MCF 10A (cell line): ENCODE data around the gene DND1. TPM values are rescaled to one million over a fixed set of nuclear protein-coding genes. Genes with fewer than 3 reads are reported as not detected.
"Not testable (repeated sequence)": the region's sequence is repeated elsewhere in the genome, so short reads cannot be mapped to it uniquely, and the experiment has no call there.

Experiments
- BruUV-seq: library from RNA; stranded (reverse); fragments of 400-500 nt; replicated peaks from 2 replicates; lab custom pipeline; 2021; lab: Mats Ljungman, UMichigan
- CTCF ChIA-PET: fragments of 300-600 bp; sonication (Branson Sonifier 250); formaldehyde crosslinking; extraction: SDS; loops from one replicate; lab custom pipeline; 2021; ENCODE audit warnings: antibody characterized with exemption, inconsistent platforms; lab: Yijun Ruan, JAX
- POLR2A ChIA-PET: fragments of 300-600, 350-650 bp; sonication (Branson Sonifier 250); formaldehyde crosslinking; extraction: SDS; loops from one replicate; lab custom pipeline; 2020; ENCODE audit warnings: antibody characterized with exemption, inconsistent platforms; lab: Yijun Ruan, JAX
- DNase-seq: peaks from one replicate; pipeline ENCODE4 v3.0.0-alpha.2; 2018; ENCODE audit not compliant: unreplicated experiment
- H3K27ac Mint-ChIP-seq: one replicate; pipeline ENCODE4 v1.8.0; 2022; ENCODE audit warnings: mild to moderate bottlenecking, low read depth, mixed read lengths; ENCODE audit not compliant: unreplicated experiment
- H3K27me3 Mint-ChIP-seq: one replicate; pipeline ENCODE4 v1.8.0; 2022; ENCODE audit warnings: mixed read lengths; ENCODE audit not compliant: insufficient read depth, unreplicated experiment
- H3K36me3 Mint-ChIP-seq: one replicate; pipeline ENCODE4 v1.8.0; 2022; ENCODE audit warnings: mild to moderate bottlenecking, moderate library complexity, mixed read lengths; ENCODE audit not compliant: insufficient read depth, unreplicated experiment
- H3K4me1 Mint-ChIP-seq: one replicate; pipeline ENCODE4 v1.8.0; 2022; ENCODE audit warnings: mixed read lengths; ENCODE audit not compliant: insufficient read depth, unreplicated experiment
- H3K4me3 Mint-ChIP-seq: one replicate; pipeline ENCODE4 v1.8.0; 2022; ENCODE audit warnings: mild to moderate bottlenecking, moderate library complexity, mixed read lengths; ENCODE audit not compliant: unreplicated experiment
- H3K9me3 Mint-ChIP-seq: one replicate; pipeline ENCODE4 v1.8.0; 2022; ENCODE audit warnings: mixed read lengths; ENCODE audit not compliant: unreplicated experiment
- intact Hi-C: fragments of 100-400 bp; cut with micrococcal nuclease; formaldehyde crosslinking; loops from 2 replicates; pipeline ENCODE4 v1.14.1; 2022
- total RNA-seq: library from RNA; stranded (reverse); gene quantifications from 2 replicates; pipeline ENCODE4 v1.2.3, GENCODE V29; 2022
- TF ChIP-seq, protein P1 (sequence below): fragments of 200-600 bp; IDR thresholded peaks from one replicate; pipeline ENCODE4 v1.8.0; 2022; ENCODE audit warnings: antibody characterized with exemption, mild to moderate bottlenecking; ENCODE audit not compliant: unreplicated experiment

The DND1 gene
- total RNA-seq, 1 experiment from 2014 or later, result 4.3 TPM

- H3K27me3 Mint-ChIP-seq, result no peaks in the 10 kb centered on the region
- H3K27ac Mint-ChIP-seq, result no peak overlapping the region
- H3K36me3 Mint-ChIP-seq, result peaks cover 76% of the 10 kb centered on the region
- ChIA-PET POLR2A (interaction anchor here (1.0 to 4.1 kb wide), 3 partner anchors 9 to 30 kb away, joined by 3 to 43 read pairs (median 6); partner anchors contain the start of genes HARS1, HARS2 and WDR55), CTCF (no interaction called here)
- no TSS peak for BruUV-seq
- peaks cover 4% of the 10 kb centered on the region for H3K4me1 Mint-ChIP-seq
- no peak overlapping the region for H3K4me3 Mint-ChIP-seq
- TF ChIP-seq, protein P1, sequence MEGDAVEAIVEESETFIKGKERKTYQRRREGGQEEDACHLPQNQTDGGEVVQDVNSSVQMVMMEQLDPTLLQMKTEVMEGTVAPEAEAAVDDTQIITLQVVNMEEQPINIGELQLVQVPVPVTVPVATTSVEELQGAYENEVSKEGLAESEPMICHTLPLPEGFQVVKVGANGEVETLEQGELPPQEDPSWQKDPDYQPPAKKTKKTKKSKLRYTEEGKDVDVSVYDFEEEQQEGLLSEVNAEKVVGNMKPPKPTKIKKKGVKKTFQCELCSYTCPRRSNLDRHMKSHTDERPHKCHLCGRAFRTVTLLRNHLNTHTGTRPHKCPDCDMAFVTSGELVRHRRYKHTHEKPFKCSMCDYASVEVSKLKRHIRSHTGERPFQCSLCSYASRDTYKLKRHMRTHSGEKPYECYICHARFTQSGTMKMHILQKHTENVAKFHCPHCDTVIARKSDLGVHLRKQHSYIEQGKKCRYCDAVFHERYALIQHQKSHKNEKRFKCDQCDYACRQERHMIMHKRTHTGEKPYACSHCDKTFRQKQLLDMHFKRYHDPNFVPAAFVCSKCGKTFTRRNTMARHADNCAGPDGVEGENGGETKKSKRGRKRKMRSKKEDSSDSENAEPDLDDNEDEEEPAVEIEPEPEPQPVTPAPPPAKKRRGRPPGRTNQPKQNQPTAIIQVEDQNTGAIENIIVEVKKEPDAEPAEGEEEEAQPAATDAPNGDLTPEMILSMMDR, result no peak
- intact Hi-C loops, result no loop called here
- no peaks in the 10 kb centered on the region for H3K9me3 Mint-ChIP-seq
- DNase-seq, result no peak
Measured at GRCh38 chr5:140672455-140673186, 755 bp downstream of the DND1 start.

GRCh38 chr5:140671472-140672125, 1.8 kb downstream of the DND1 start:
- Mint-ChIP-seq H3K9me3 (no peaks in the 10 kb centered on the region), H3K4me3 (no peak overlapping the region), H3K27me3 (no peaks in the 10 kb centered on the region), H3K4me1 (peaks cover 13% of the 10 kb centered on the region), H3K36me3 (peaks cover 78% of the 10 kb centered on the region), H3K27ac (no peak overlapping the region)
- POLR2A ChIA-PET, result no interaction called here
- TF ChIP-seq, protein P1, result no peak
- no peak for DNase-seq
- intact Hi-C loops, result no loop called here
- CTCF ChIA-PET, result no interaction called here
- BruUV-seq, result no TSS peak

GRCh38 chr5:140671035-140671434, 2.3 kb downstream of the DND1 start:
- intact Hi-C loops, BruUV-seq, H3K27me3 Mint-ChIP-seq, H3K27ac Mint-ChIP-seq, H3K9me3 Mint-ChIP-seq, H3K4me3 Mint-ChIP-seq, DNase-seq: not testable (repeated sequence)
- peaks cover 77% of the 10 kb centered on the region for H3K36me3 Mint-ChIP-seq
- H3K4me1 Mint-ChIP-seq, result peaks cover 19% of the 10 kb centered on the region
- ChIA-PET POLR2A (interaction anchor here (1.3 kb wide), 1 partner anchor 20 kb away, joined by 3 read pairs; no protein-coding TSS in a partner anchor), CTCF (interaction anchor here (0.6 kb wide), 2 partner anchors 20 to 54 kb away, joined by 3 to 4 read pairs; no protein-coding TSS in a partner anchor)

DNA sequence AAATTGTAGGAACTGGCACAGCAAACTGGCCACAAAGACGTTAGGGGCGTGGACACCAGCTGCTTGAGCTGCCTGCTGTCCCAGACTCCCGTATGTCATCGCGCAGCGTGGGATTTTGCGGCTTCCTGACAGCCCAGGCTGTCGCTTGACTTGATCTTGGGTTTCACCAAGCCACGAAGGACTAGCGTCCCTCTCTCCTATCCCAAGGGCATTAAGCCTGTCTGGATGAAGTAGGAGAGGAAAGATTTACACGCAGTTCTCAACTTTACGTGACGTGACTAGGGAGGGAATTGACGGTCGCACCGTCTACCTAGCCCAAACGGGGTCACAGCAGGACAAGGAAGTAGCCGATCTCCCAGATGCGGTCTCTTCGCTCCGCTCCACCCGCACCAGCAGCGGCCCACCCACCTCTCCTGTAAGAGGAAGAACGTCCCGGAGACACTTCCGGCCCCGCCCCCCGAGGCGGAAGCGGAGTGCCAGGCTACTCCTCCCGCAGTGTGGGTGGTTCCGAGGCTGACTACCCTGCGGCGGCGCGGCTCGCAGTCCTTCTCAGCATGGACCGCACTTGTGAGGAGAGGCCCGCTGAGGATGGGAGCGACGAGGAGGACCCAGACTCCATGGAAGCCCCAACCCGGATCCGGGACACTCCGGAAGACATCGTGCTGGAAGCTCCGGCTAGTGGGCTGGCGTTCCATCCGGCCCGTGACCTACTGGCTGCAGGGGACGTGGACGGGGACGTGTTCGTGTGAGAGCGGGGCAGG, 8.8 kb downstream of the DND1 start, which contains the start of gene WDR55:
TSS of gene WDR55 (plus strand) at position 546 of the 761 bp plus-strand sequence. CDS start at position 555, 9 bp downstream.
- POLR2A ChIA-PET, result interaction anchor here (0.6 to 8.1 kb wide), 29 partner anchors 10 to 972 kb away, joined by 3 to 164 read pairs (median 6); partner anchors contain the start of genes ANKHD1, APBB3, DND1 and EIF4EBP3
- H3K36me3 Mint-ChIP-seq, result peaks cover 77% of the 10 kb centered on the region

More for the DNA sequence above, 8.8 kb downstream of the DND1 start, which contains the start of gene WDR55:
- H3K27me3 Mint-ChIP-seq, result no peaks in the 10 kb centered on the region
- intact Hi-C loops, result loop anchor here (1.0 kb wide), 3 partner anchors 27 to 89 kb away; partner anchors contain the start of genes HARS1 and HARS2
- no peaks in the 10 kb centered on the region for H3K9me3 Mint-ChIP-seq
- TF ChIP-seq, protein P1, result no peak
- H3K4me3 Mint-ChIP-seq, result peak within 1 kb of the TSS; percentile 100
- peak within 1 kb of the TSS; percentile 98 for H3K27ac Mint-ChIP-seq
- CTCF ChIA-PET, result interaction anchor here (0.6 to 1.3 kb wide), 9 partner anchors 15 to 333 kb away, joined by 3 to 5 read pairs (median 3); partner anchors contain the start of genes HARS1, HARS2, TMCO6 and ZMAT2
- peaks cover 32% of the 10 kb centered on the region for H3K4me1 Mint-ChIP-seq
- BruUV-seq, result TSS peak; percentile 74
- peak; percentile 98 for DNase-seq
